Retinal pigment epithelial cell (primary cell): ENCODE data around the gene ENPP4.
A peak's percentile ranks its signal among the peaks of the same experiment; 100 is the strongest.
"Not testable (repeated sequence)": the region's sequence is repeated elsewhere in the genome, so short reads cannot be mapped to it uniquely, and the experiment has no call there.

ENCODE experiments used
- DNase-seq: peaks from one replicate; pipeline ENCODE4 v3.0.0-alpha.2; 2010; ENCODE audit warnings: low read depth
- H3K4me3 ChIP-seq: 2 replicates; pipeline ENCODE4 v1.5.1; 2011; ENCODE audit warnings: mild to moderate bottlenecking, low read length, control low read depth, moderate library complexity
- TF ChIP-seq, protein P1 (sequence below): conservative IDR thresholded peaks from 2 replicates; pipeline ENCODE4 v1.5.1; 2011; ENCODE audit warnings: low read depth, low read length, control low read depth, inconsistent platforms

The ENPP4 gene

DNA sequence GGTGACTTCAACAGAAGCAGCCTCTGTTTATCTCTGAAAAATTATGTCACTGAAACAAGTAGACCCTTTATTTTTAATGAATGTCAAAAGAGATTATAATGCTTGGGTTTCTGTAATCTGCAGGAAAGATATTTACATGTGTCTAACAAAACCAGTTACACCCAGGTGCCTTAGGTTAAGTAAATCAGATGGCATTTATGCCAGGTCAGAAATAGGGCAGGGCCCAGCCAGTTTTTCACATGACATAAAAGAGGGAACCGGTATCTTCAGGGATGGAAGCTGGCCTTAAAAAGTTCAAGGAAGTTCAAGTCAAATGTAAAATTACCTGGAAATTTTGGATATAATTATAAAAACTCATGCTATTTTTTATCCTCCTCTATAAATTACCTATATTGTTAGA lies 14.2 kb upstream of the ENPP4 start:
- DNase-seq = no peak
- no peak overlapping the region for H3K4me3 ChIP-seq
- TF ChIP-seq, protein P1, sequence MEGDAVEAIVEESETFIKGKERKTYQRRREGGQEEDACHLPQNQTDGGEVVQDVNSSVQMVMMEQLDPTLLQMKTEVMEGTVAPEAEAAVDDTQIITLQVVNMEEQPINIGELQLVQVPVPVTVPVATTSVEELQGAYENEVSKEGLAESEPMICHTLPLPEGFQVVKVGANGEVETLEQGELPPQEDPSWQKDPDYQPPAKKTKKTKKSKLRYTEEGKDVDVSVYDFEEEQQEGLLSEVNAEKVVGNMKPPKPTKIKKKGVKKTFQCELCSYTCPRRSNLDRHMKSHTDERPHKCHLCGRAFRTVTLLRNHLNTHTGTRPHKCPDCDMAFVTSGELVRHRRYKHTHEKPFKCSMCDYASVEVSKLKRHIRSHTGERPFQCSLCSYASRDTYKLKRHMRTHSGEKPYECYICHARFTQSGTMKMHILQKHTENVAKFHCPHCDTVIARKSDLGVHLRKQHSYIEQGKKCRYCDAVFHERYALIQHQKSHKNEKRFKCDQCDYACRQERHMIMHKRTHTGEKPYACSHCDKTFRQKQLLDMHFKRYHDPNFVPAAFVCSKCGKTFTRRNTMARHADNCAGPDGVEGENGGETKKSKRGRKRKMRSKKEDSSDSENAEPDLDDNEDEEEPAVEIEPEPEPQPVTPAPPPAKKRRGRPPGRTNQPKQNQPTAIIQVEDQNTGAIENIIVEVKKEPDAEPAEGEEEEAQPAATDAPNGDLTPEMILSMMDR = no peak

DNA sequence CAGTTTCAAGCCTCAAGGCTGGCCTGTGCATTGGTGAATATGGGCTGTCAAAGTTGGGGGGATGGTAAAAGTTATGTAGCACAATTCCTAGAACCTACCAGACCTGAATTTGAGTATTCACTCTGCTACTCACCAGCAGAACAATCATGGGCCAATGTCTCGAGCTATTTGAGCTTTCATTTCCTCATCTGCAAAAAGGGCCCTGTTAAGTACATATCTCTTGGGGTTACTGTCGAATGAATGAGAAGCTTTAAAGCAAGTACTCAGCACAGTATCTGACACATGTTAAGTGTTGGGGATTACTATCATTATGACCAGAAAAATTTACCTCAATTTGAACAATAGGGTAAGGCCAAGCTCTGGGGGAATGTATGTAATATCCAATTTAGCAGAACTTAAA lies 13.5 kb upstream of the ENPP4 start:
- no peak for DNase-seq
- H3K4me3 ChIP-seq = no peak overlapping the region
- TF ChIP-seq, protein P1 = no peak

DNA sequence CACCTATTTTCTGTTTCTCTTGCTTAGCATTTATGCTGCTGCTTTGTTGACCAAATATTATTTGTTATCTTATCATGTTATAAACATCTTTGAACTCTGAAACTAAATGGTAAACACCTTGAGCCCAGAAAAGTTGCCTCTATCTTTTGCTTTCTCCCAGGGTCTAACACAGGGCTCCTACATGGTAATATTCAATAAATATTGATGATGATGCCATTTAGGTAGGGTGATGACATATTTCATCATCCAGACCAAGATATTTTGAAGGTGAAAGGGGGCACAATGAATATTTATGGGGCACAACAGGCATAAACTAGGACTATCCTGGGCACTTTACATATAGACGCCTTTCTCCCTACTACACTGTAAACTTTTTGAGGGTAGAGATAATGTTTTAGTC lies 11.6 kb upstream of the ENPP4 start:
- no peak overlapping the region for H3K4me3 ChIP-seq
- DNase-seq = no peak
- TF ChIP-seq, protein P1 = no peak

DNA sequence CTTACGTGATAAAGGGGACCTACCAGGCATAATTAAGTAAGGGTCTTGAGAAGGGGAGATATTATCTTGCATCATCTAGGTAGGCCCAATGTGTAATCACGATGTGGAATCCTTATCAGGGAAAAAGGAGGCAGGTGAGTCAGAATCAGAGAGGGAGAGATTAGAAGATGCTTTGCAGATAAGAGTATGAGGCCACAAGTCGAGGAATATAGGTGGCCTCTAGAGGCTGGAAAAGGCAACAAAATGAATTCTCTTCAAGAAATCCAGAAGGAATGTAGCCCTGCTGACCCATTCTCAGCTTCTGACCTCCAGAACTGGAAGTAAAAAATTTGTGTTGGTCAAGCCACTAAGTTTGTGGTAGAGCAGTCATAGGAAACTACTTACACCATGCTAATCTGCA lies 11.0 kb upstream of the ENPP4 start:
- no peak overlapping the region for H3K4me3 ChIP-seq
- TF ChIP-seq, protein P1 = no peak
- DNase-seq = no peak

DNA sequence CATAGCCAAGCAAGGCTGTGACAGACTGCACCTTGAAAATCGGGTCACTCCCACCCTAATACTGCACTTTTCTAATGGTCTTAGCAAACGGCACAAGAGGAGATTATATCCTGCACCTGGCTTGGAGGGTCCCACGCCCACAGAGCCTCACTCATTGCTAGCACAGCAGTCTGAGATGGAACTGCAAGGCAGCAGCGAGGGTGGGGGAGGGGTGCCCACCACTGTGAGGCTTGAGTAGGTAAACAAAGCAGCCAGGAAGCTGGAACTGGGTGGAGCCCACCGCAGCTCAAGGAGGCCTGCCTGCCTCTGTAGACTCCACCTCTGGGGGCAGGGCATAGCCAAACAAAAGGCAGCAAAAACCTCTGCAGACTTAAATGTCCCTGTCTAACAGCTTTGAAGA lies 10.1 kb upstream of the ENPP4 start:
- DNase-seq, H3K4me3 ChIP-seq: not testable (repeated sequence)

DNA sequence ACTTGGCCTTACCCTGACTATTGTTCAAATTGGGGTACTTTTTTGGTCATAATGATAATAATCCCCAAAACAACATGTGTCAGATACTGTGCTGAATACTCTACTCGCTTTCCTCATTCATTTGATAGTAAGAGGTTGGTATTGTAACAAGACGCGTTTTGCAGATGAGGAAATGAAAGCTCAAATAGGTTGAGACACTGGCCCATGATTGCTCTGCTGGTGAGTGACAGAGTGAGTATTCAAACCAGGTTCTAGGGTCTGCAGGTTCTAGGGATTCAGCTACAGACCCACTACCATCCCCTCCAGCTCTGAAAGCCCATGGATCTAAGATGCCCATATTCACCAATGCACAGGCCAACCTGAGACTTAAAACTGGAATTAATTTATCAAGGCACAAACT lies 1.3 kb upstream of the ENPP4 start:
- TF ChIP-seq, protein P1 = no peak
- no peak overlapping the region for H3K4me3 ChIP-seq
- DNase-seq = no peak

DNA sequence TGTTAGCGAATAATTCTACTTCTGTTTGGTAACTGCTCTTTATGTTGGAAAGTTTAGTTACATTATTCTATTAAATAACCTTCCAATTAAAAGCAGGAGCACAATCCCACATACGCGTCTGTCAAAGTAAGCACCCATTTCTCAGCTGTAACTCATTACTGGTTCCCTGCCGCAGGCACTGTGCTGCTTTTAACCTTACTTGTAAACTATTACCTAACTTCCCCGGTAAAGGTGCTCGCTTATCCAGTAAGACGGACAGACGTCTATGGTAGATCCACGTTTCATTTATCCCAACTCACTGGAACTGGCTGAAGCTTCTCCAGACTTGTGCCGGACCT lies 529 bp upstream of the ENPP4 start:
- H3K4me3 ChIP-seq = peak overlapping the region; percentile 65
- DNase-seq = no peak
- TF ChIP-seq, protein P1 = no peak

DNA sequence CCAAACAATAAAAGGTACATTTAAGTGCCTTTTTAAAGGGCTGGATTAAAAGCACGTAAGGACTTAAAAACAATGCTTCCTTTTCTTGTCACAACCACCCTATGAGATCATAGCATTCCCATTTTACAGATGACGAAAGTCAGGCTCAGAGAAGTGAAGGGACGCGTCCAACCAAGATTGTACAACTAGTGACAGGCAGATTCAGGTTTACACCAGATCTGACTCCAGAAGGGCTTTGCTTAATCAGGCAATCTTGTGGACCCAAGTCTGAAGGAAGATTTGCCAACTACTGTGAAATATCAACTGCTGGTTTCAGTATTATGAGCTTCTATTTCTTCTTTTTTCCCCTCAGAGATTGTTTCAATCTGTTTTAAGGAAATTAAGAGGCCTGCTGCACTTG lies 877 bp downstream of the ENPP4 start:
- peak overlapping the region; percentile 65 for H3K4me3 ChIP-seq
- no peak for DNase-seq
- TF ChIP-seq, protein P1 = no peak

DNA sequence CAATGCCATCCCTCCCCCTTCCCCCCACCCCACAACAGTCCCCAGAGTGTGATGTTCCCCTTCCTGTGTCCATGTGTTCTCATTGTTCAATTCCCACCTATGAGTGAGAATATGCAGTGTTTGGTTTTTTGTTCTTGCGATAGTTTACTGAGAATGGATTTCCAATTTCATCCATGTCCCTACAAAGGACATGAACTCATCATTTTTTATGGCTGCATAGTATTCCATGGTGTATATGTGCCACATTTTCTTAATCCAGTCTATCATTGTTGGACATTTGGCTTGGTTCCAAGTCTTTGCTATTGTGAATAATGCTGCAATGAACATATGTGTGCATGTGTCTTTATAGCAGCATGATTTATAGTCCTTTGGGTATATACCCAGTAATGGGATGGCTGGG lies 1.5 kb downstream of the ENPP4 start:
- not testable (repeated sequence) for H3K4me3 ChIP-seq, DNase-seq
